Parathyroid adenoma (tissue), 2 donors: ENCODE data around the gene MAGOHB.
"Not testable (repeated sequence)": the region's sequence is repeated elsewhere in the genome, so short reads cannot be mapped to it uniquely, and the experiment has no call there.

Experiments
- H2AFZ ChIP-seq: fragments of 300-600 bp; sonication (generic); one replicate; pipeline ENCODE4 v1.7.0; 2017; ENCODE audit warnings: antibody characterized with exemption, mild to moderate bottlenecking
- H3K27ac ChIP-seq: fragments of 300-600 bp; sonication (generic); one replicate; pipeline ENCODE4 v1.7.0; 2017
- H3K27me3 ChIP-seq: fragments of 300-600 bp; sonication (generic); one replicate; pipeline ENCODE4 v1.7.0; 2017; ENCODE audit warnings: low read length; ENCODE audit not compliant: control insufficient read depth, insufficient read depth
- H3K36me3 ChIP-seq: fragments of 300-600 bp; sonication (generic); one replicate; pipeline ENCODE4 v1.7.0; 2017; ENCODE audit warnings: low read length; ENCODE audit not compliant: control insufficient read depth, insufficient read depth
- H3K4me1 ChIP-seq: fragments of 300-600 bp; sonication (generic); one replicate; pipeline ENCODE4 v1.7.0; 2017; ENCODE audit warnings: control low read depth
- H3K4me2 ChIP-seq: fragments of 300-600 bp; sonication (generic); one replicate; pipeline ENCODE4 v1.7.0; 2017; ENCODE audit warnings: low read length
- H3K4me3 ChIP-seq: fragments of 300-600 bp; sonication (generic); one replicate; pipeline ENCODE4 v1.7.0; 2017; ENCODE audit warnings: low read depth, low read length
- H3K79me2 ChIP-seq: fragments of 300-600 bp; sonication (generic); one replicate; pipeline ENCODE4 v1.7.0; 2017; ENCODE audit warnings: control low read depth
- H3K9ac ChIP-seq: fragments of 300-600 bp; sonication (generic); one replicate; pipeline ENCODE4 v1.7.0; 2017; ENCODE audit warnings: mild to moderate bottlenecking
- H3K9me3 ChIP-seq: fragments of 300-600 bp; sonication (generic); one replicate; pipeline ENCODE4 v1.7.0; 2017; ENCODE audit warnings: low read length; ENCODE audit not compliant: control insufficient read depth
- CTCF ChIP-seq: fragments of 300-600 bp; sonication (generic); IDR thresholded peaks from one replicate; pipeline ENCODE4 v1.7.0; 2017; ENCODE audit warnings: antibody characterized with exemption, mild to moderate bottlenecking
- donor health status: primary hyperparathyroidism.

The MAGOHB gene

GRCh38 chr12:10617863-10618262 lies 4.5 kb upstream of the MAGOHB start:
- Histone ChIP-seq H2AFZ (no peak overlapping the region), H3K4me1 (no peaks in the 10 kb centered on the region), H3K79me2 (no peaks in the 10 kb centered on the region), H3K4me3 (no peak overlapping the region), H3K36me3 (no peaks in the 10 kb centered on the region), H3K9ac (no peak overlapping the region), H3K9me3 (no peaks in the 10 kb centered on the region), H3K27ac (no peak overlapping the region), H3K27me3 (no peaks in the 10 kb centered on the region), H3K4me2 (no peak overlapping the region)
- TF ChIP-seq CTCF: no peak

GRCh38 chr12:10615532-10615931 lies 2.1 kb upstream of the MAGOHB start:
- peaks cover 3% of the 10 kb centered on the region for H3K79me2 ChIP-seq
- no peak overlapping the region for H3K27ac ChIP-seq
- no peak overlapping the region for H2AFZ ChIP-seq
- H3K9me3 ChIP-seq: no peaks in the 10 kb centered on the region
- H3K4me2 ChIP-seq: no peak overlapping the region
- no peaks in the 10 kb centered on the region for H3K36me3 ChIP-seq
- H3K9ac ChIP-seq: no peak overlapping the region
- peaks cover 3% of the 10 kb centered on the region for H3K4me1 ChIP-seq
- no peaks in the 10 kb centered on the region for H3K27me3 ChIP-seq
- no peak for TF ChIP-seq CTCF
- H3K4me3 ChIP-seq: no peak overlapping the region

GRCh38 chr12:10614056-10614370 lies 604 bp upstream of the MAGOHB start:
- Histone ChIP-seq H3K36me3 (no peaks in the 10 kb centered on the region), H3K9me3 (no peaks in the 10 kb centered on the region), H3K4me1 (peaks cover 3% of the 10 kb centered on the region), H3K27ac (peak overlapping the region; percentile 71), H3K4me3 (peak overlapping the region; percentile 98), H3K27me3 (no peaks in the 10 kb centered on the region), H3K9ac (no peak overlapping the region), H3K79me2 (peaks cover 3% of the 10 kb centered on the region), H3K4me2 (peak overlapping the region; percentile 75), H2AFZ (peak overlapping the region; percentile 90)
- no peak for TF ChIP-seq CTCF

- H2AFZ ChIP-seq: peak overlapping the region; percentile 90
- H3K4me2 ChIP-seq: peak overlapping the region; percentile 75
- peak overlapping the region; percentile 28 for H3K9ac ChIP-seq
- no peak for TF ChIP-seq CTCF
- H3K27me3 ChIP-seq: no peaks in the 10 kb centered on the region
- peak overlapping the region; percentile 71 for H3K27ac ChIP-seq
- H3K4me3 ChIP-seq: peak overlapping the region; percentile 98
- H3K79me2 ChIP-seq: peaks cover 3% of the 10 kb centered on the region
- H3K36me3 ChIP-seq: no peaks in the 10 kb centered on the region
- H3K9me3 ChIP-seq: no peaks in the 10 kb centered on the region
- H3K4me1 ChIP-seq: peaks cover 3% of the 10 kb centered on the region
Measured at GRCh38 chr12:10612984-10613348, 443 bp downstream of the MAGOHB start.

GRCh38 chr12:10612110-10612509 lies 1.3 kb downstream of the MAGOHB start:
- no peak overlapping the region for H3K27ac ChIP-seq

GRCh38 chr12:10611258-10611657 lies 2.2 kb downstream of the MAGOHB start:
- H3K4me1 ChIP-seq, H3K4me3 ChIP-seq, H3K4me2 ChIP-seq, H3K79me2 ChIP-seq, H3K9ac ChIP-seq, H3K36me3 ChIP-seq, H3K27ac ChIP-seq, H3K9me3 ChIP-seq, H3K27me3 ChIP-seq, H2AFZ ChIP-seq: not testable (repeated sequence)

More at GRCh38 chr12:10612110-10612509, 1.3 kb downstream of the MAGOHB start:
- H3K27me3 ChIP-seq: no peaks in the 10 kb centered on the region
- no peak overlapping the region for H3K9ac ChIP-seq
- H2AFZ ChIP-seq: no peak overlapping the region
- no peaks in the 10 kb centered on the region for H3K36me3 ChIP-seq
- H3K4me3 ChIP-seq: peak overlapping the region; percentile 98
- H3K9me3 ChIP-seq: no peaks in the 10 kb centered on the region
- peak overlapping the region; percentile 75 for H3K4me2 ChIP-seq
- TF ChIP-seq CTCF: no peak
- peaks cover 3% of the 10 kb centered on the region for H3K79me2 ChIP-seq
- H3K4me1 ChIP-seq: peaks cover 3% of the 10 kb centered on the region
